Measurements from ENCODE around the gene NOBOX. TPM values are rescaled to one million over a fixed set of nuclear protein-coding genes. Genes with fewer than 3 reads are reported as not detected.

Gene NOBOX
- total and polyA plus RNA-seq, 4 donors = not detected

DNA sequence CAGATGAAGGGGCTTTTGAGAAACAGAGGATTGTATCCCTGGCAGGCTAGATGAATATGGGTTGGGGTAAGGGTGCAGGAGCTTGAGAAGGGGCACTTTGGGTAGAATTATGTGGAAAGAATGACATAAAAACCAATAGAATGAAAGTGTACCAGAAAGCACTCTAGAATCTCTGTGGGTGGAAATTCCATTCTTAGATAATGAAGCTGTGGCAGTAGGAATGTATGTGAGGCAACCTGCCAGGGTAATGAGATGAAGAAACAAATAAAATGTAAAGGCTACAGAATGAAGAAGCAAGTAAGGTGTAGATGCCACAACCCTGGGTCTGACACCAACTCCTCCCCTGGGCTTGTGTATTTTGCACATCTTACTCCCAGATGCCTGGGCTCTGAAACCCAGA, 16.8 kb downstream of the NOBOX start:
- Histone ChIP-seq H3K9ac (ENCODE audit: low read depth in 1 of 2, low read length in 2 of 2) (no peak overlapping the region), H3K27me3 (ENCODE audit: control insufficient read depth in 4 of 4, insufficient read depth in 4 of 4, low read length in 3 of 4) (no peaks in the 10 kb centered on the region), H3K36me3 (ENCODE audit: control insufficient read depth in 4 of 4, insufficient read depth in 3 of 4, low read depth in 1 of 4, low read length in 3 of 4) (no peaks in the 10 kb centered on the region), H3K9me3 (ENCODE audit: control insufficient read depth in 4 of 4, low read length in 3 of 4) (no peaks in the 10 kb centered on the region), H3K4me1 (ENCODE audit: control insufficient read depth in 4 of 4, insufficient read depth in 4 of 4, low read length in 3 of 4) (peaks cover 0 to 3% (median 0%) of the 10 kb centered on the region in 4 donors), H3K4me3 (ENCODE audit: low read depth in 1 of 3, low read length in 3 of 3) (no peak overlapping the region), H3K27ac (ENCODE audit: low read depth in 1 of 2, low read length in 2 of 2) (no peak overlapping the region)
- DNase-seq (ENCODE audit: low spot score) = no peak
- TF ChIP-seq, protein P1, sequence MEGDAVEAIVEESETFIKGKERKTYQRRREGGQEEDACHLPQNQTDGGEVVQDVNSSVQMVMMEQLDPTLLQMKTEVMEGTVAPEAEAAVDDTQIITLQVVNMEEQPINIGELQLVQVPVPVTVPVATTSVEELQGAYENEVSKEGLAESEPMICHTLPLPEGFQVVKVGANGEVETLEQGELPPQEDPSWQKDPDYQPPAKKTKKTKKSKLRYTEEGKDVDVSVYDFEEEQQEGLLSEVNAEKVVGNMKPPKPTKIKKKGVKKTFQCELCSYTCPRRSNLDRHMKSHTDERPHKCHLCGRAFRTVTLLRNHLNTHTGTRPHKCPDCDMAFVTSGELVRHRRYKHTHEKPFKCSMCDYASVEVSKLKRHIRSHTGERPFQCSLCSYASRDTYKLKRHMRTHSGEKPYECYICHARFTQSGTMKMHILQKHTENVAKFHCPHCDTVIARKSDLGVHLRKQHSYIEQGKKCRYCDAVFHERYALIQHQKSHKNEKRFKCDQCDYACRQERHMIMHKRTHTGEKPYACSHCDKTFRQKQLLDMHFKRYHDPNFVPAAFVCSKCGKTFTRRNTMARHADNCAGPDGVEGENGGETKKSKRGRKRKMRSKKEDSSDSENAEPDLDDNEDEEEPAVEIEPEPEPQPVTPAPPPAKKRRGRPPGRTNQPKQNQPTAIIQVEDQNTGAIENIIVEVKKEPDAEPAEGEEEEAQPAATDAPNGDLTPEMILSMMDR (IDR thresholded peaks at IDR 0.05; ENCODE audit: low read depth, low read length, missing input control) = no peak
- TF ChIP-seq YY1 (IDR thresholded peaks at IDR 0.05) = no peak
- no peak for TF ChIP-seq GABPA (IDR thresholded peaks at IDR 0.05 in 1 of 2, conservative IDR thresholded peaks at IDR 0.05 in 1 of 2)
- TF ChIP-seq RXRA (IDR thresholded peaks at IDR 0.05) = no peak
- TF ChIP-seq JUND (IDR thresholded peaks at IDR 0.05) = no peak
- no peak for TF ChIP-seq FOXA1 (IDR thresholded peaks at IDR 0.05)
- no peak for TF ChIP-seq RAD21 (IDR thresholded peaks at IDR 0.05)
- TF ChIP-seq, protein P2, sequence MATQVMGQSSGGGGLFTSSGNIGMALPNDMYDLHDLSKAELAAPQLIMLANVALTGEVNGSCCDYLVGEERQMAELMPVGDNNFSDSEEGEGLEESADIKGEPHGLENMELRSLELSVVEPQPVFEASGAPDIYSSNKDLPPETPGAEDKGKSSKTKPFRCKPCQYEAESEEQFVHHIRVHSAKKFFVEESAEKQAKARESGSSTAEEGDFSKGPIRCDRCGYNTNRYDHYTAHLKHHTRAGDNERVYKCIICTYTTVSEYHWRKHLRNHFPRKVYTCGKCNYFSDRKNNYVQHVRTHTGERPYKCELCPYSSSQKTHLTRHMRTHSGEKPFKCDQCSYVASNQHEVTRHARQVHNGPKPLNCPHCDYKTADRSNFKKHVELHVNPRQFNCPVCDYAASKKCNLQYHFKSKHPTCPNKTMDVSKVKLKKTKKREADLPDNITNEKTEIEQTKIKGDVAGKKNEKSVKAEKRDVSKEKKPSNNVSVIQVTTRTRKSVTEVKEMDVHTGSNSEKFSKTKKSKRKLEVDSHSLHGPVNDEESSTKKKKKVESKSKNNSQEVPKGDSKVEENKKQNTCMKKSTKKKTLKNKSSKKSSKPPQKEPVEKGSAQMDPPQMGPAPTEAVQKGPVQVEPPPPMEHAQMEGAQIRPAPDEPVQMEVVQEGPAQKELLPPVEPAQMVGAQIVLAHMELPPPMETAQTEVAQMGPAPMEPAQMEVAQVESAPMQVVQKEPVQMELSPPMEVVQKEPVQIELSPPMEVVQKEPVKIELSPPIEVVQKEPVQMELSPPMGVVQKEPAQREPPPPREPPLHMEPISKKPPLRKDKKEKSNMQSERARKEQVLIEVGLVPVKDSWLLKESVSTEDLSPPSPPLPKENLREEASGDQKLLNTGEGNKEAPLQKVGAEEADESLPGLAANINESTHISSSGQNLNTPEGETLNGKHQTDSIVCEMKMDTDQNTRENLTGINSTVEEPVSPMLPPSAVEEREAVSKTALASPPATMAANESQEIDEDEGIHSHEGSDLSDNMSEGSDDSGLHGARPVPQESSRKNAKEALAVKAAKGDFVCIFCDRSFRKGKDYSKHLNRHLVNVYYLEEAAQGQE (IDR thresholded peaks at IDR 0.05) = no peak
- TF ChIP-seq HNF4G (IDR thresholded peaks at IDR 0.05) = no peak
- TF ChIP-seq, protein P3, sequence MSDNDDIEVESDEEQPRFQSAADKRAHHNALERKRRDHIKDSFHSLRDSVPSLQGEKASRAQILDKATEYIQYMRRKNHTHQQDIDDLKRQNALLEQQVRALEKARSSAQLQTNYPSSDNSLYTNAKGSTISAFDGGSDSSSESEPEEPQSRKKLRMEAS (IDR thresholded peaks at IDR 0.05) = no peak
- TF ChIP-seq NR2F2 (IDR thresholded peaks at IDR 0.05) = no peak
- no peak for TF ChIP-seq HNF4A (conservative IDR thresholded peaks at IDR 0.05)
- no peak for TF ChIP-seq TAF1 (conservative IDR thresholded peaks at IDR 0.05)
- TF ChIP-seq, protein P4, sequence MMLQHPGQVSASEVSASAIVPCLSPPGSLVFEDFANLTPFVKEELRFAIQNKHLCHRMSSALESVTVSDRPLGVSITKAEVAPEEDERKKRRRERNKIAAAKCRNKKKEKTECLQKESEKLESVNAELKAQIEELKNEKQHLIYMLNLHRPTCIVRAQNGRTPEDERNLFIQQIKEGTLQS (IDR thresholded peaks at IDR 0.05) = no peak
- no peak for TF ChIP-seq FOXA2 (IDR thresholded peaks at IDR 0.05)
- TF ChIP-seq, protein P5, sequence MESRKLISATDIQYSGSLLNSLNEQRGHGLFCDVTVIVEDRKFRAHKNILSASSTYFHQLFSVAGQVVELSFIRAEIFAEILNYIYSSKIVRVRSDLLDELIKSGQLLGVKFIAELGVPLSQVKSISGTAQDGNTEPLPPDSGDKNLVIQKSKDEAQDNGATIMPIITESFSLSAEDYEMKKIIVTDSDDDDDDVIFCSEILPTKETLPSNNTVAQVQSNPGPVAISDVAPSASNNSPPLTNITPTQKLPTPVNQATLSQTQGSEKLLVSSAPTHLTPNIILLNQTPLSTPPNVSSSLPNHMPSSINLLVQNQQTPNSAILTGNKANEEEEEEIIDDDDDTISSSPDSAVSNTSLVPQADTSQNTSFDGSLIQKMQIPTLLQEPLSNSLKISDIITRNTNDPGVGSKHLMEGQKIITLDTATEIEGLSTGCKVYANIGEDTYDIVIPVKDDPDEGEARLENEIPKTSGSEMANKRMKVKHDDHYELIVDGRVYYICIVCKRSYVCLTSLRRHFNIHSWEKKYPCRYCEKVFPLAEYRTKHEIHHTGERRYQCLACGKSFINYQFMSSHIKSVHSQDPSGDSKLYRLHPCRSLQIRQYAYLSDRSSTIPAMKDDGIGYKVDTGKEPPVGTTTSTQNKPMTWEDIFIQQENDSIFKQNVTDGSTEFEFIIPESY (IDR thresholded peaks at IDR 0.05) = no peak
- TF ChIP-seq SP1 (IDR thresholded peaks at IDR 0.05) = no peak
- no peak for TF ChIP-seq EGR1 (IDR thresholded peaks at IDR 0.05; ENCODE audit: low read depth in 2 of 2)
